ENCODE data around the gene DIRAS1.
"Not testable (repeated sequence)": the region's sequence is repeated elsewhere in the genome, so short reads cannot be mapped to it uniquely, and the experiment has no call there.

DIRAS1 gene

DNA sequence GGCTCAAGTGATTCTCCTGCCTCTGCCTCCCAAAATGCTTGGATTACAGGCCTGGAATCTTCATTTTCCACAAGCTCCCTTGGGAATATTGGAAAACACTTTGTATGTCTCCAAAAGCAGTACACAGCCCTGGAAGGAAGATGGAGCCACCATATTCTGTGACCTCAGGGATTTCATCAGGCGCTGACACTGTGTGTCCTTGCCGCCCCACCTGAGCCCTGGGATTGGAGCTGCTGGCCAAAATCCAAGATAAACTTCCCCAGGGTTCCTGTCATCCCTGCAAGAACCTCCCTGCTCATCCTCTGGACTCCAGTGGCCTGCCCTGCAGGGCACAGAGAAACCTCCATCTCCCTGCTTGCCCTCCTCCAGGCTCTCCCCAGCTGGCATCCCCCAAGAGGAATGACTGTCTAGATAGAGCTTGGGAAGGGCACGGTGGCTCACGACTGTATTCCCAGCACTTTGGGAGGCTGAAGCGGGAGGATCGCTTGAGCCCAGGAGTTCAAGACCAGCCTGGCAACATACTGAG is 17.4 kb downstream of the DIRAS1 start:
- no peak for DNase-seq

DNA sequence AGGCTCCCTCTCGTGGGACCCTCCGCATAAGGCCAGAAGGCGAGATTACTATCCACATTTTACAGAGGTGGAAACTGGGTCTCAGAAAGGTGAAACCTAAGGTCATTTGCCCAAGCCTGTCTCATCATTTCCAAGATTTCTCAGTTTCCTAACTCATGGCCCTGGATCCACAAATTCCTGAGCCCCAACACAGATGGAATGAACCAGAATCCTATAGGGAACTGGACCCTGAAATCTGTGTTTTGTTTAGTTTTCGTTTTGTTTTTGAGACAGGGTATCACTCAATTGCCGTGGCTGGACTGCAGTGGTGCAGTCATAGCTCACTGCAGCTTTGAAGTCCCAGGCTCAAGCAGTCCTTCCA is 18.1 kb downstream of the DIRAS1 start:
- no peak for DNase-seq

GRCh38 chr19:2702170-2703076 is 18.7 kb downstream of the DIRAS1 start, which contains the start of gene GNG7:
TSS of gene GNG7 (minus strand) at chr19:2702694. CDS start at chr19:2520688, 182,006 bp downstream.
- peak; percentile 95 for DNase-seq

DNA sequence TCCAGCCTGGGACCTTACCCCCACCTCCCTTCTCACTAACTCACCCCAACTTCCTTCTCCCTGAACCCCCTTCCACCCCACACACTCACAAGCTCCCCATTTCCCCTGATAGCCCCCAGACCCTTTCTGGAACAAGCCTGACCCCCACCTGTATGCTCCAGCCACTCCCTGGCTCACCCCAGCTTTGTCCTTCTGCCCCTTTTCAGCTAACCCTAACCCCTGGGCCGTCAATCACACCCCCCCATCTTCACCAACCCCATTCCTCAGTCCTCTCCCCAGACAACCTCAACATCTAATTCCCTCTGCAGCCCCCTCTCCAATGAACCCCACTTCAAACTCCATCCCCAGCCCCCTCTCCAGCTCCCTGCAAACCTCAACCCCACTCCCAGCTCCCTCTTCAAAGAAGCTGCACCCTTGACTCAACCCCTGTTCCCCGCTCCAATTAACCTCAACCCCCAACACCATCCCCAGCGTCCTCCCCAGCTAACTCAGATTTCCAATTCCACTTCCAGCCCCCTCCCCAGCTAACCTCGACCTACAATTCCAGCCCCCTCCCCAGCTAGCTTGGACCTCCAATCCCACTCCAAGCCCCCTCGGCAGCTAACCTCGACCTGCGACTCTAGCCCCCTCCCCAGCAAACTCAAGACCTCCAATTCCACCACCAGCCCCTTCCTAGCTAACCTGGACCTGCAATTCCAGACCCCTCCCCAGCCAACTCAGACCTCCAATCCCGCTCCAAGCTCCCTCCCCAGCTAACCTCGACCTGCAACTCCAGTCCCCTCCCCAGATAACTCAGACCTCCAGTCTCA is 19.6 kb downstream of the DIRAS1 start:
- no peak for DNase-seq

DNA sequence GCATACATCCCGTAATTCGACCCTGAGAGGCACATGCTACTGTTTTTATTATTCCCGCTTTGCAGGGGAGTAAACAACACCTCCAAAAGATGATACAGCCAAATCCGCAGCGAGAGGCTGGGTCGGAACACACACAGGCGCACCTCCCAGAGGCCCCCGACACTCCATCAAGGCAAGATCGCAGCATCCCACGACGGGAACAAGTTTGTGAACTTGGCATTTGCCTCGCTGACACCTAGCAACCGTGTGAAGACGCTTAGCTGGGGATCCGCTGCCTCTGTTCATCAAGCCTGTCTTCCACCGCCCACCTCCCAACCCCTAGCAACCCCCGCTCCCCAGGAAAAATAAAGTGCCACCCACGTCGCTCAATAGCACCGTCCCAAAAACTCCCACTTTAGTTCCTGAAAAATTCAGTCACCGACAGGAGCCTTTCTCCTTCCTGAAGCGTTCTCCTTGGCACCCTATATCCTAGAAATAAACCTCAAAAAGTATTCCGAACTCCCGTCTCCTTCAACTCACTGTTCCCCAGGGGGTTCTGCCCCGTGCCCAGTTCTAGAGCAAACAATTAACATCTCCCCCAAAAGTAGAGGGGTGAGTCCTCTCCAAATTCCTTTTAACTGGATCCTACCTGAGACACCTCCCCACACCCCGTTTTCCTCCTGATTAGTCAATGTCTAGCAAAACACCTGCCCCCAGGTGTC is 20.4 kb downstream of the DIRAS1 start:
- no peak for DNase-seq

GRCh38 chr19:2699413-2700140 is 21.6 kb downstream of the DIRAS1 start:
- DNase-seq, result no peak

- no peak for DNase-seq
Observed at GRCh38 chr19:2694196-2694595, 27.0 kb downstream of the DIRAS1 start.

DNA sequence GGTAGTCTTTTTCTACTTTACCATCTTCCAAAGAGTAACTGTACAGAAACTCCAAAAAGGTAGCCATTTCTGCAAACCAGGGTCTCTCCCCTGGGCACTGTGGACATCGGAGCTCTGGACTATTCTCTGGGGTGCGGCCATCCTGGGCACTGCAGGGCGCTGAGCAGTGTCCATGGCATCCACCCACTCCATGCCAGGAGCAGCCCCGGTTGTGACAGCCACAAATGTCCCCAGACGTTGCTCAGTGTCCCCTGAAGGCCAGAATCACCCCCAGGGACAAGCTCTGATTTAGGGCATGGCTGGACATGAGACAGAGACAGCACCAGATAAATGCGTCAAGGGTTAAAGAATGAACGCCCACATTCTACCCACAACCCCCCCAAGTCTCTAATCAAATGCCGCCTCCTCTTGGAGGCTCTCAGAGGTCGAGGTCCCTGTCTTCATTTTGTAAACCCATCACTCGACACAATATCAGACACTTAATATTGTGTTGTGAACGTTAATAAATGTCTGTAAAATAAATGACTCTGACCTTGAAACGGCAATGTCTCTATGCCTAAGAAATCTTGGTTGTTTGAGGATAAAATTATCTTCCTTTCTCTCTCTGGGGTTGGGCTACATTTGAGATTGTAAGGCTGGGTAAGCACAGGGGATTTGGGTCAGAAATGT is 27.5 kb downstream of the DIRAS1 start:
- DNase-seq, result no peak

GRCh38 chr19:2691951-2692350 is 29.2 kb downstream of the DIRAS1 start:
- DNase-seq, result no peak

DNA sequence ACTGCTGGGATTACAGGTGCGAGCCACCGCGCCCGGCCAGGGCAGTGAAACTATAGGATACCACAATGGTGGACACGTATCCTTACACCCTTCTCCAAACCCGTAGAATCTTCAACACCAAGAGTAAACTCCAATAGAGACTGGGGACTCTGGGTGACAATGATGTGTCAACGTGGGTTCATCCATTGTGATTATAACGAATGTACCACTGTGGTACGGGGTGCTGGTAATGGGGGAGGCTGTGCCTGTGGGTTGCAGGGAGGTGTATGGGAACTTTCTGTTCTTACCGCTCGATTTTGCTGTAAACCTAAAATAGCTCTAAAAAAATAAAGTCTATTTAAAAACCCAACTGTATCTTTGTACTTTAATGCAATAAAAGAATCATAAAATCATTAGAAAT is 30.3 kb downstream of the DIRAS1 start:
- no peak for DNase-seq

GRCh38 chr19:2686360-2686759 is 34.8 kb downstream of the DIRAS1 start:
- no peak for DNase-seq

- no peak for DNase-seq
Observed at GRCh38 chr19:2685204-2685704, 35.9 kb downstream of the DIRAS1 start.

DNA sequence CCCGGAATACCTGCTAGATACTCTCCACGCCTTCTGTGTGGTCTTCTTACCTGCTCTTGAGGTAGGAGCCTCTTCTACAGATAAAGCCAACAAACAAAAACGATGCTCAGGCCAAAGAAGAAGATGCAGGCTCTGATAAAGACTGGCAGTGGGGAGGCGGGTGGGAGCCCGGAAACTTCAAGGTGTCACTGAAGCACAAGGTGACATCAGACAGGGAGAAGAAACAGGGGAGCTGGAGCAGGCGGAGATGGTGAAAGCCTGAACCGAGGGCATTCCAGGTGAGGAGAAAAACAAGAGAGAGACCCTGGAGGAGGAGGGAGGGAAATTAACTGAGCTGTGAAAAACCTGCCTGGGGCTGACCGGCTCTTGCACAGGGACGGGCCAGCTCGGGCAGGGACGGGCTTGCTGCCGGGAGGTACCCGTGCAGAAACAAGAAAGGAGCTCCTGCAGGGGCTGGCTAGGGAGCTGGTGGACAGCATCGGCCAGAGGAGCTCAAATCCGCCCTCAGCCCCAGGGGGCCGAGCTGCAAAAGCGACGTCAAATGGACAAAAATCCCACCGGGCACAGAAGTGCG is 37.7 kb downstream of the DIRAS1 start:
- no peak for DNase-seq

- DNase-seq, result peak; percentile 69
Observed at GRCh38 chr19:2680808-2681207, 40.4 kb downstream of the DIRAS1 start.

DNA sequence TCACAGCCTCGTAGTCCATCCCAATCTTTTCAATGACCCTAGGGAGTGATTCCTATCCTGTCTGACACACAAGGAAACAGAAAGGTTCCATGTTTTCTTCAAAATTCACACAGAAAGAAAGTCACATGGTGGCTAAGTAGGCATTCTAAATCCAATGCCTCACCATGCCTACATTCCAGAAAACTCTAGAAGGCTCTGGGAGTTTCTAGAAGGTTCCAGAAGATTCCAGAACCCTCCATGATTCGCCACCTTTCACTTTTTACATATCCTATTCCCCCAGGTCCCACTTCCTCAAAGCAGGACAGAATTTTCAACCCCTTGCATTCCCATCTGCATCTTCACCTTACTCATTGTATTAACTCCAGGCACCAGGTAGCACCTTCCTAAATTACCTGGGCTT is 41.7 kb downstream of the DIRAS1 start:
- DNase-seq, result no peak

- not testable (repeated sequence) for DNase-seq
Observed at GRCh38 chr19:2678948-2679347, 42.2 kb downstream of the DIRAS1 start.

DNA sequence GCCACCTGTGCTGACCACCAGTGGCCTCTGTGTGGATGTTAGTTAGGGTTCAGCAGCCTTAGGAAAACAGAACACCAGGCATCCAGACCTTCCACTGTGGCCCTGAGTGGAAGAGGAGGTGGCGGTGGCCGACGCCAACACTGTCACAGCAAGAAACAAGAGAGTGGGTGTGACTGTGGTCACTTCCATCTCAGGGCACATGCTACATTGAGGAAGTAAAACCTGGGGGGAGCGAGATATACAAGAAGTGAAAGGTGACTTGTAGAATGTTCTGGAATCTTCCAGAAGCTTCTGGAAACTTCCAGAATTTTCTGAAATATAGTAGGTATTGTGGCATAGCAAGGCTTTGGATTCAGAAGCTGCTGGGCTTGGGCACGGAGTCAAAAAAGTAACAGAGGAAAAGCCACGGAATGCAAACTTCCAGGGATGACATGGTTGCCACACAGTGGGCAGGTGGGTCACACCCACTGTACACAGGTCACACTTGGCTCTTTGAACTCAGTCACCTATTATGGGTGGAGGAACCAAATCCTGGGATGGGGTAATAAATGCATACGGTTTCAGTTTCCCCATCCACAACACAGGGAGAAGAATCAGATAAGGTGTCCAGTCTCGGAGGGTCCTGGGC is 43.0 kb downstream of the DIRAS1 start:
- DNase-seq, result peak; percentile 73

DNA sequence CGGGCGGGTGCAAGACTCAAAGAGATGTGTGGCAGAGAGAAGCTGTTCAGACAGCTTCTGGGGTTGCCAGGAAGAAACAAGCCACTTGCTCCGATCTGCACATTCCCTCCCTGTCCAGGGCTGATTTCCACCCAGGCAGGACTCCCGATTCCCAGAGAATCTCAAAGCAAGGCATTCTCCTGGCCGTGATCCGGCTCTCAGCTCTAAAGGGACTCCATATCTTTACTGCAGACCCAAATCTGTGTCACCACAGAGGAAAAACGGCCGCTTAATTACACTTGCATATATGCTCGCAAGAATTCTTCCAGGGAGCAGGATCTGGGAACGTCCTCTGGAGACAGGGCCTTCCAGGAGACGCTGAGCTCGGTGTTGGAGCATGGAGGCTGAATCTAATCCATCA is 44.3 kb downstream of the DIRAS1 start:
- DNase-seq, result no peak

- no peak for DNase-seq
Observed at GRCh38 chr19:2675892-2676291, 45.3 kb downstream of the DIRAS1 start.

- DNase-seq, result no peak
Observed at GRCh38 chr19:2670217-2670616, 51.0 kb downstream of the DIRAS1 start.

All from CD4-positive, alpha-beta T cell treated with Interferon gamma for 1 hour (primary cell).